DND-41 (cell line): Measurements from ENCODE around the gene HIC1.

ENCODE experiments used
- EZH2 ChIP-seq: IDR thresholded peaks from 3 replicates; pipeline ENCODE4 v1.6.1; 2012; ENCODE audit warnings: borderline replicate concordance, low read depth, mild to moderate bottlenecking, moderate library complexity, low read length, inconsistent platforms; ENCODE audit not compliant: severe bottlenecking
- TF ChIP-seq, protein P1 (sequence below): IDR thresholded peaks from 2 replicates; pipeline ENCODE4 v1.5.1; 2012; ENCODE audit warnings: borderline replicate concordance, low read length, moderate library complexity, mild to moderate bottlenecking; ENCODE audit not compliant: poor library complexity, severe bottlenecking; ENCODE audit errors: extremely low read depth

DNA sequence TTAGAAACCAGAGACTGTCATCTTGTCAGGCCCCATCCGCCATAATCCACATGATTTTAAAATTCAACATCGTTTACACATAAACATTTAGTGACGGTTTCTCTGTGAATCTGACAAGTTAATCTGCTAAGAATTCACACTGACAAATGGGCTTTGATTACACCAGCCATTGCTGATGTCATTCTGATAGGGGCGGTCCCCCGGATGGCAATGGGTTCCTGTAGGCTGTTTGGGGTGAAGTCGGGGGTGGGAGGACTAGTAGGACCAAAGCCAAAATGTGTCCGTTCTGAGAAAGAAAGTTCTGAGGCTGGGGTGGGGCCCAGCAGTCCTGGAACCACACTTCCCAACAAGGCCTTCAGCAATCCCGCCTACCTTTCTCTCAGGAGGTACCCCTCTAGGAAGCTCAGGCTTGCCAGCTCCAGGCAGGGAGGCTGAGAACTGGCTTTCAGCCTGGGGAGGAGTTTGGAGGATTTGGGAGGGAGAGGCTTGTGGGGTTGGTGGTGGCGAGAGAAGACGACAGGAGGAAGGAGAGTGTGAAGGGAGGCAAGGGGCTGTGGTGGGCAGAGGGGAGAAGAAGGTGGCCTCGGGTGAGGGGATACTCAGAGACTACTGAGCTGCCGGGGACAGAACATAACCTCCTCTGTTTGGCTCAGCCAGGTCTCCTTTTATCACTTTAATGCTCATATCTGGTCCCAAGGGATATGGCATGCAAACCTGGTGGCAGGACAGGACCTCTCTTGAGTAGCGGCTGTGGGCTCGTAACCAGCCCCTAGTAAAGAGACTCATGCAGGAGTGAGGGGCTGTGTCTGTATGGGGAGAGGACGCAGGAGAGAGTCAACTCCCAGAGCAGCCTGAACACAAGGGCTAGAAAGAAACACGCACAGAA is 8.6 kb downstream of the HIC1 start:
- TF ChIP-seq, protein P1, sequence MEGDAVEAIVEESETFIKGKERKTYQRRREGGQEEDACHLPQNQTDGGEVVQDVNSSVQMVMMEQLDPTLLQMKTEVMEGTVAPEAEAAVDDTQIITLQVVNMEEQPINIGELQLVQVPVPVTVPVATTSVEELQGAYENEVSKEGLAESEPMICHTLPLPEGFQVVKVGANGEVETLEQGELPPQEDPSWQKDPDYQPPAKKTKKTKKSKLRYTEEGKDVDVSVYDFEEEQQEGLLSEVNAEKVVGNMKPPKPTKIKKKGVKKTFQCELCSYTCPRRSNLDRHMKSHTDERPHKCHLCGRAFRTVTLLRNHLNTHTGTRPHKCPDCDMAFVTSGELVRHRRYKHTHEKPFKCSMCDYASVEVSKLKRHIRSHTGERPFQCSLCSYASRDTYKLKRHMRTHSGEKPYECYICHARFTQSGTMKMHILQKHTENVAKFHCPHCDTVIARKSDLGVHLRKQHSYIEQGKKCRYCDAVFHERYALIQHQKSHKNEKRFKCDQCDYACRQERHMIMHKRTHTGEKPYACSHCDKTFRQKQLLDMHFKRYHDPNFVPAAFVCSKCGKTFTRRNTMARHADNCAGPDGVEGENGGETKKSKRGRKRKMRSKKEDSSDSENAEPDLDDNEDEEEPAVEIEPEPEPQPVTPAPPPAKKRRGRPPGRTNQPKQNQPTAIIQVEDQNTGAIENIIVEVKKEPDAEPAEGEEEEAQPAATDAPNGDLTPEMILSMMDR: no peak
- TF ChIP-seq EZH2: no peak
